Colonic mucosa (tissue), 4 donors: ENCODE data around the gene LAS1L. TPM values are rescaled to one million over a fixed set of nuclear protein-coding genes. Genes with fewer than 3 reads are reported as not detected.

Experiments used
- DNase-seq: peaks from one replicate; pipeline ENCODE4 v3.0.0-alpha.2; 2020
- H3K27ac ChIP-seq: fragments of 200-600 bp; one replicate; pipeline ENCODE4 v1.8.0; 2021
- H3K27me3 ChIP-seq: fragments of 200-600 bp; one replicate; pipeline ENCODE4 v1.8.0; 2021
- H3K36me3 ChIP-seq: fragments of 200-600 bp; one replicate; pipeline ENCODE4 v1.8.0; 2021
- H3K4me1 ChIP-seq: fragments of 200-600 bp; one replicate; pipeline ENCODE4 v1.8.0; 2021; ENCODE audit warnings: mild to moderate bottlenecking
- H3K4me3 ChIP-seq: fragments of 200-600 bp; one replicate; pipeline ENCODE4 v1.8.0; 2021
- H3K9ac ChIP-seq, 2 donors: one replicate each; pipeline ENCODE4 v1.7.0; 2013; ENCODE audit warnings: control low read depth in 2 of 2, low read depth in 2 of 2, low read length in 2 of 2
- H3K9me3 ChIP-seq: fragments of 200-600 bp; one replicate; pipeline ENCODE4 v1.8.0; 2021
- intact Hi-C: fragments of 100-400 bp; cut with DNase I; formaldehyde crosslinking; loops from one replicate; pipeline ENCODE4 v1.14.1; 2022
- total RNA-seq, 2 donors: library from RNA; stranded (reverse); fragmentation: NEBNext Ultra II Directional in 1 of 2; extraction: Animal tissue kit (Norgen Biotek cat#: 25700) in 1 of 2; gene quantifications; one replicate each; pipeline ENCODE4 v1.2.1, GENCODE V29; 2021
- TF ChIP-seq, protein P1 (sequence below): fragments of 200-600 bp; IDR thresholded peaks from one replicate; pipeline ENCODE4 v1.8.0; 2022; ENCODE audit warnings: antibody characterized with exemption, mild to moderate bottlenecking
- donor health status: healthy.
- donor health status: DM: no; HTN: no; CAD: no.
- donor health status: DM: no; HTN: no; CAD: no.

LAS1L gene
- total RNA-seq, 2 donors from 2014 or later, result 13.8 to 35.4 TPM

DNA sequence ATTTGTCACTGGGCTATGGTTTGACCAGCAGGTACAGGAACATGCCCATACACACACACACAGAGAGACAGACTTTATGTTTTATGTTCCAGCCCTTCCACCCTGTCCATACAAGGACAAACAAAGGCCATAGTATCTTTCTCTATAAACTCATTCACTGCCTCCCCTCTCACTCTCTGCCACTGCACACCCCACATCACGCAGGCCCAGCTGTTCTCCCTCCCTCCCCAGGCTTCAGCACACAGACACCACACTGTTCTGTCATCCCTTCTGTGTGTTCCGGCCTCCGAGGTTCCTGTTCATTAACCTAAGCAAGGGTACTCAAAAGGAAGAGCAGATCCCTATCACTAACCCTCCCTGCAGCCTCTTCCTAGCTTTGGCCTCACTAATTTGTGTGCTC is 17.8 kb downstream of the LAS1L start:
- H3K9me3 ChIP-seq, result no peaks in the 10 kb centered on the region
- H3K27me3 ChIP-seq, result no peaks in the 10 kb centered on the region
- H3K4me1 ChIP-seq, result no peaks in the 10 kb centered on the region
- H3K9ac ChIP-seq, result no peak overlapping the region
- H3K36me3 ChIP-seq, result no peaks in the 10 kb centered on the region
- no peak overlapping the region for H3K4me3 ChIP-seq
- intact Hi-C loops, result no loop called here
- no peak for DNase-seq
- TF ChIP-seq, protein P1, sequence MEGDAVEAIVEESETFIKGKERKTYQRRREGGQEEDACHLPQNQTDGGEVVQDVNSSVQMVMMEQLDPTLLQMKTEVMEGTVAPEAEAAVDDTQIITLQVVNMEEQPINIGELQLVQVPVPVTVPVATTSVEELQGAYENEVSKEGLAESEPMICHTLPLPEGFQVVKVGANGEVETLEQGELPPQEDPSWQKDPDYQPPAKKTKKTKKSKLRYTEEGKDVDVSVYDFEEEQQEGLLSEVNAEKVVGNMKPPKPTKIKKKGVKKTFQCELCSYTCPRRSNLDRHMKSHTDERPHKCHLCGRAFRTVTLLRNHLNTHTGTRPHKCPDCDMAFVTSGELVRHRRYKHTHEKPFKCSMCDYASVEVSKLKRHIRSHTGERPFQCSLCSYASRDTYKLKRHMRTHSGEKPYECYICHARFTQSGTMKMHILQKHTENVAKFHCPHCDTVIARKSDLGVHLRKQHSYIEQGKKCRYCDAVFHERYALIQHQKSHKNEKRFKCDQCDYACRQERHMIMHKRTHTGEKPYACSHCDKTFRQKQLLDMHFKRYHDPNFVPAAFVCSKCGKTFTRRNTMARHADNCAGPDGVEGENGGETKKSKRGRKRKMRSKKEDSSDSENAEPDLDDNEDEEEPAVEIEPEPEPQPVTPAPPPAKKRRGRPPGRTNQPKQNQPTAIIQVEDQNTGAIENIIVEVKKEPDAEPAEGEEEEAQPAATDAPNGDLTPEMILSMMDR, result no peak
- H3K27ac ChIP-seq, result no peak overlapping the region

DNA sequence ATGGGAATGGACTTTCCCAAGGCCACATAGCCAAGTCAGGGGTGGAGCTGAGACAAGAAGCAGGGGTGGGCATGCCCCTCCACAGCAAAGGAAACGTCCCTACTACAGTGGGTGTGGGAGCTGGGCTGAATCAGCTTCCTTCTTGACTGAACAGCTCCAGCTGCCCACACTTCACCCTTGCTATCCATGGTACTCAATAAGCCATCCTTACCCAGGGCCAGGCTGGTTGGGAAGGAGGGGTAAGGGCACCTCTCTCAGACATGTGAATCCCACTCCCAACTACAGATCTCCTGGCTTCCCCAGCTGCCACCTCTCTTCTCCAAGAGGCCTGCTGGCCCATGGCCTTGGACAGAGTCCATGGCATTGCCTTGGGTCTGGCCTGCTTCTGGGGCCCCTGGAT is 21.0 kb downstream of the LAS1L start:
- H3K27ac ChIP-seq, result no peak overlapping the region
- intact Hi-C loops, result no loop called here
- H3K27me3 ChIP-seq, result no peaks in the 10 kb centered on the region
- TF ChIP-seq, protein P1, result no peak
- no peak overlapping the region for H3K4me3 ChIP-seq
- no peaks in the 10 kb centered on the region for H3K4me1 ChIP-seq
- DNase-seq, result no peak
- no peaks in the 10 kb centered on the region for H3K36me3 ChIP-seq
- no peak overlapping the region for H3K9ac ChIP-seq
- H3K9me3 ChIP-seq, result no peaks in the 10 kb centered on the region

DNA sequence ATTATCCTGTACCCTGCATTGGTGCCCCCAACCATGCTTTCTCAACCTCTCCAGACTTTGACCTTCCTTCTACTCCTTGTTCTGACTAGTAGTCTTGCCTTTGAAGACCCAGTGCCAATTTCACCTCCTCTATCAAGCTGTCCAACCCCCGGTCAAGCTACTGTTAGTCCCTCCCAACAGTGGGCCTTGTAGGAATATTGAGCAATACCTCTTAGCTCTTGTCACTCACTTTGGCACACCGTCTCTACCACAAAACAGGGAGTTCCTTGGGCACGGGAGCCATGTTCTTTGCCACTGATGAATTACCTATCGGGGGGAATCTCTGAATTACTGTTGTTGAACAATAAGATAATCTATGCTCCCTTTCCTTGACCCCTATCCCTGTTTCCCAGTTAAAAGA is 25.2 kb downstream of the LAS1L start:
- no peak for DNase-seq
- Histone ChIP-seq H3K27me3 (no peaks in the 10 kb centered on the region), H3K9me3 (no peaks in the 10 kb centered on the region), H3K9ac (no peak overlapping the region), H3K4me3 (no peak overlapping the region), H3K36me3 (no peaks in the 10 kb centered on the region), H3K4me1 (no peaks in the 10 kb centered on the region), H3K27ac (no peak overlapping the region)
- TF ChIP-seq, protein P1, result no peak
- intact Hi-C loops, result no loop called here

DNA sequence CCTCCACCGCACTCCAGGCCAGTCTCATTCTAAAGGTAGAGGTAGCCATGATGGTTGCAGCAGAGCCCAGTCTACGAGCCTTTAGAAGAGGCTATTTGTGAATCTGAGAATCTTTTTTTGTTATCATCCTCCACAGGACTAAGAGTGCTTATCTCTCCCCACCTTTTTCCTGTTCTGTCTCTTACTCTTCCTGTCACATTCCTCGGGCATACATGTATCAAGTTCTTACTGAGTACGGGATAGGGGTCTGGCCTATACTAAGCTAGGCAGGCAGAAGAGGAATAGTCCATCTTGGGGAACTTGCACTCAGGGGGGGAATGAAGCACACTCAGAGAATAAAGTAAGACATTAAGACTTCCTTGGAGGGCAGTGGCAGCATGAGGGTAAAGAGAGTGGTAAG is 25.7 kb downstream of the LAS1L start:
- no peaks in the 10 kb centered on the region for H3K27me3 ChIP-seq
- TF ChIP-seq, protein P1, result no peak
- no peak overlapping the region for H3K9ac ChIP-seq
- no peaks in the 10 kb centered on the region for H3K36me3 ChIP-seq
- DNase-seq, result no peak
- H3K4me1 ChIP-seq, result no peaks in the 10 kb centered on the region
- intact Hi-C loops, result no loop called here
- H3K27ac ChIP-seq, result no peak overlapping the region
- H3K4me3 ChIP-seq, result no peak overlapping the region
- H3K9me3 ChIP-seq, result no peaks in the 10 kb centered on the region

DNA sequence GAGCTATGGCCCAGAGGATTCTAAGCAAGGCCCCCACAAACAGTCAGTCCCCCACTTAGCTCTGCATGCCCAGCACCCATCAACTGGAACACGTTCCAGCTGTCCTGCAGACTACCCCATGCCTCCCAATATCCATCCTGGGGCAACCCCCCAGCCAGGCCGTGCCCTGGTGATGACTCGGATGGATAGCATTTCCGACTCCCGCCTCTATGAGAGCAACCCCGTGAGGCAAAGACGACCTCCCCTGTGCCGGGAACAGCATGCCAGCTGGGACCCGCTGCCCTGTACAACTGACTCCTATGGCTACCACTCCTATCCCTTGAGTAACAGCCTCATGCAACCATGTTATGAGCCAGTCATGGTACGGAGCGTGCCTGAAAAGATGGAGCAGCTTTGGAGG is 32.0 kb downstream of the LAS1L start:
- no peak for DNase-seq
- H3K4me3 ChIP-seq, result no peak overlapping the region
- intact Hi-C loops, result no loop called here
- H3K27me3 ChIP-seq, result no peaks in the 10 kb centered on the region
- H3K36me3 ChIP-seq, result no peaks in the 10 kb centered on the region
- TF ChIP-seq, protein P1, result no peak
- no peak overlapping the region for H3K27ac ChIP-seq
- H3K9ac ChIP-seq, result no peak overlapping the region
- H3K4me1 ChIP-seq, result no peaks in the 10 kb centered on the region
- no peaks in the 10 kb centered on the region for H3K9me3 ChIP-seq

DNA sequence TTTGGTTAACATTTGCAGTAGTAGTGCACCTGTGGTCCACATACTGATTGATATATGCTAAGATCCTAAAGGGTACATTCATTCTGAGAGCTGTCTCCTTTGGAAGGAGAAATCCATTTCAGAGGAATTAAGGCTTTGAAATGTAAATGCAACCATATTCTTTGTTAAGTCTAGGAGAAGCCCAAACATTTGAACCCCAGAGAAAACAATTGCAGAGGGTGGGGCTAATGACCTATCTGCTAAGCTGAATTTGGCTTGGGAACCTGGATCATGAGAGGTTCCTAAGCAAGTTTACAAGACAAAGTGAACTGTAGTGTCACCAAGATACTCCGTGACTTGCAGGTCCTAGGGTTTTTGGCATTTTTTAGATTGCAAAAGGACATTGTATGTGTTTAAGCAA is 41.2 kb downstream of the LAS1L start:
- Histone ChIP-seq H3K9ac (no peak overlapping the region), H3K36me3 (no peaks in the 10 kb centered on the region), H3K4me1 (no peaks in the 10 kb centered on the region), H3K27me3 (no peaks in the 10 kb centered on the region), H3K9me3 (no peaks in the 10 kb centered on the region), H3K27ac (no peak overlapping the region), H3K4me3 (no peak overlapping the region)
- no peak for DNase-seq
- intact Hi-C loops, result no loop called here
- TF ChIP-seq, protein P1, result no peak
